GM23338 (cell line): ENCODE results near the gene BLVRA. TPM values are rescaled to one million over a fixed set of nuclear protein-coding genes. Genes with fewer than 3 reads are reported as not detected.
"Not testable (repeated sequence)": the region's sequence is repeated elsewhere in the genome, so short reads cannot be mapped to it uniquely, and the experiment has no call there.

Source experiments
- ATAC-seq: fragments of 200-7000 bp; cut with Tn5 transposase; 3 replicates; pipeline ENCODE4 v1.9.1; 2020
- DNase-seq: peaks from one replicate; pipeline ENCODE4 v3.0.0-alpha.2; 2015; ENCODE audit warnings: low spot score
- H2AFZ ChIP-seq: fragments of 200-600 bp; sonication (generic); 2 replicates; pipeline ENCODE4 v1.8.0; 2016; ENCODE audit warnings: antibody characterized with exemption, mild to moderate bottlenecking, moderate library complexity
- H3F3A ChIP-seq: fragments of 200-600 bp; sonication (generic); replicated peaks from 2 replicates; pipeline ENCODE4 v1.8.0; 2017; ENCODE audit warnings: antibody characterized with exemption, mixed run types, low read depth
- H3K27ac ChIP-seq: fragments of 200-600 bp; sonication (generic); 2 replicates; pipeline ENCODE4 v1.6.1; 2016; ENCODE audit warnings: low read depth
- H3K27me3 ChIP-seq: fragments of 200-600 bp; sonication (generic); 2 replicates; pipeline ENCODE4 v1.8.0; 2016; ENCODE audit warnings: mild to moderate bottlenecking, mixed run types, moderate library complexity; ENCODE audit not compliant: insufficient read depth
- H3K36me3 ChIP-seq: fragments of 200-600 bp; sonication (generic); 2 replicates; pipeline ENCODE4 v1.8.0; 2016; ENCODE audit warnings: mild to moderate bottlenecking; ENCODE audit not compliant: insufficient read depth
- H3K4me1 ChIP-seq: fragments of 200-600 bp; sonication (generic); 2 replicates; pipeline ENCODE4 v1.8.0; 2016; ENCODE audit warnings: mild to moderate bottlenecking, moderate library complexity; ENCODE audit not compliant: insufficient read depth
- H3K4me2 ChIP-seq: fragments of 200-600 bp; sonication (generic); 2 replicates; pipeline ENCODE4 v1.7.1; 2017; ENCODE audit warnings: mixed run types
- H3K4me3 ChIP-seq: fragments of 200-600 bp; sonication (generic); 2 replicates; pipeline ENCODE4 v1.6.1; 2016; ENCODE audit warnings: mixed run types
- H3K79me2 ChIP-seq: fragments of 200-600 bp; sonication (generic); replicated peaks from 2 replicates; pipeline ENCODE4 v1.8.0; 2017; ENCODE audit warnings: mild to moderate bottlenecking; ENCODE audit not compliant: insufficient read depth
- H3K9me2 ChIP-seq: fragments of 200-600 bp; sonication (generic); 2 replicates; pipeline ENCODE4 v1.8.0; 2017; ENCODE audit not compliant: insufficient read depth
- H4K20me1 ChIP-seq: fragments of 200-600 bp; sonication (generic); replicated peaks from 2 replicates; pipeline ENCODE4 v1.8.0; 2017; ENCODE audit warnings: mild to moderate bottlenecking; ENCODE audit not compliant: insufficient read depth
- H3K27ac Mint-ChIP-seq: 2 replicates; pipeline ENCODE4 v1.8.0; 2020; ENCODE audit warnings: inconsistent platforms, mild to moderate bottlenecking, moderate library complexity, mixed read lengths
- H3K27me3 Mint-ChIP-seq: 3 replicates; pipeline ENCODE4 v1.8.0; 2022; ENCODE audit warnings: low read depth, mild to moderate bottlenecking, moderate library complexity, mixed read lengths, inconsistent platforms; ENCODE audit not compliant: insufficient read depth, poor library complexity
- H3K36me3 Mint-ChIP-seq: 3 replicates; pipeline ENCODE4 v1.8.0; 2021; ENCODE audit warnings: low read depth, mild to moderate bottlenecking, inconsistent platforms, moderate library complexity, mixed read lengths
- H3K4me1 Mint-ChIP-seq: 3 replicates; pipeline ENCODE4 v1.8.0; 2020; ENCODE audit warnings: mild to moderate bottlenecking, inconsistent platforms, mixed read lengths
- H3K4me3 Mint-ChIP-seq: 3 replicates; pipeline ENCODE4 v1.8.0; 2021; ENCODE audit warnings: moderate library complexity, mild to moderate bottlenecking, inconsistent platforms, mixed read lengths
- H3K9me3 Mint-ChIP-seq: 3 replicates; pipeline ENCODE4 v1.8.0; 2020; ENCODE audit warnings: moderate library complexity, mild to moderate bottlenecking, inconsistent platforms, mixed read lengths
- EZH2 ChIP-seq: fragments of 200-600 bp; sonication (generic); IDR thresholded peaks from one replicate; pipeline ENCODE4 v1.8.0; 2017; ENCODE audit warnings: antibody characterized with exemption, mild to moderate bottlenecking, low read depth; ENCODE audit not compliant: unreplicated experiment
- STAT1 ChIP-seq: IDR thresholded peaks from one replicate; pipeline ENCODE4 v1.6.1; 2016; ENCODE audit warnings: antibody characterized with exemption; ENCODE audit not compliant: unreplicated experiment
- ZNF114 ChIP-seq: fragments of 250-450 bp; sonication (Bioruptor Pico); IDR thresholded peaks from 2 replicates; pipeline ENCODE4 v1.5.0; 2020; ENCODE audit warnings: mild to moderate bottlenecking, moderate library complexity
- ZNF331 ChIP-seq: fragments of 250-450 bp; sonication (Bioruptor Pico); IDR thresholded peaks from 2 replicates; pipeline ENCODE4 v1.5.0; 2020; ENCODE audit warnings: low read depth, mild to moderate bottlenecking, moderate library complexity
- polyA plus RNA-seq: library from polyadenylated mRNA; unstranded; fragments of >200 nt; fragmentation: Nextera tagmentation; extraction: Ambion mirVana; gene quantifications from 2 replicates; pipeline ENCODE4 v1.2.1, GENCODE V29; 2016
- total RNA-seq: library from RNA; depleted of rRNA; stranded (reverse); fragments of >200 nt; shearing (Covaris generic); gene quantifications from 2 replicates; pipeline ENCODE4 v1.2.3, GENCODE V29; 2014
- TF ChIP-seq, protein P1 (sequence below): IDR thresholded peaks from 2 replicates; pipeline ENCODE4 v1.6.1; 2016; ENCODE audit warnings: antibody characterized with exemption
- TF ChIP-seq, protein P2 (sequence below), 2 experiments: fragments of 200-600 bp in 1 of 2; sonication (generic) in 1 of 2; conservative IDR thresholded peaks; 2 replicates each; pipeline versions ENCODE4 v1.5.1 to v1.6.1; 2016 to 2017; ENCODE audit warnings: antibody characterized with exemption in 2 of 2, low read depth in 2 of 2, mild to moderate bottlenecking in 2 of 2, moderate library complexity in 1 of 2

BLVRA gene
- total and polyA plus RNA-seq, 2 experiments from 2014 or later: 17.0 to 46.5 TPM

DNA sequence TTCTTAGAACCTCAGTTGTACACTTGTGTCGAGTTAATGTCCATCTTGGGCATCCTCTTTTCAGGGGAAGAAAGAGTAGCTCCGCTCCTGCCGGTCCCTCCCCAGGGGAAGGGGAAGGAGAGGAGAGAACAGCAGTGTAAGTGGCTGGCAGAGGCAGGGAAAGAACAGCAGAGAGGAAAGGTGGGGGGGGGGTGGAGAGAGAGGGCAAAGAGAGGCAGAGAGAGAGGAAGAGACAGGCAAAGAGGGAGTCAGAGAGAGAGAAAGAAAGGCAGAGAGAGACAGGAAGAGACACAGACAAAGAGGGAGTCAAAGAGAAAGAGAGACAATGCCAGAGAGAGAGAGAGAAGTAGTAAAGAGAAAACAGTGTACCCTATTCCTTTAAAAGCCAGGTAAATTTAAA, 56.9 kb downstream of the BLVRA start (continued):
- TF ChIP-seq, protein P1, sequence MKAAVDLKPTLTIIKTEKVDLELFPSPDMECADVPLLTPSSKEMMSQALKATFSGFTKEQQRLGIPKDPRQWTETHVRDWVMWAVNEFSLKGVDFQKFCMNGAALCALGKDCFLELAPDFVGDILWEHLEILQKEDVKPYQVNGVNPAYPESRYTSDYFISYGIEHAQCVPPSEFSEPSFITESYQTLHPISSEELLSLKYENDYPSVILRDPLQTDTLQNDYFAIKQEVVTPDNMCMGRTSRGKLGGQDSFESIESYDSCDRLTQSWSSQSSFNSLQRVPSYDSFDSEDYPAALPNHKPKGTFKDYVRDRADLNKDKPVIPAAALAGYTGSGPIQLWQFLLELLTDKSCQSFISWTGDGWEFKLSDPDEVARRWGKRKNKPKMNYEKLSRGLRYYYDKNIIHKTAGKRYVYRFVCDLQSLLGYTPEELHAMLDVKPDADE: no peak
- TF ChIP-seq EZH2 (no peak), STAT1 (no peak), ZNF331 (CRISPR knock-in tag) (no peak), ZNF114 (no peak)
- TF ChIP-seq, protein P2, sequence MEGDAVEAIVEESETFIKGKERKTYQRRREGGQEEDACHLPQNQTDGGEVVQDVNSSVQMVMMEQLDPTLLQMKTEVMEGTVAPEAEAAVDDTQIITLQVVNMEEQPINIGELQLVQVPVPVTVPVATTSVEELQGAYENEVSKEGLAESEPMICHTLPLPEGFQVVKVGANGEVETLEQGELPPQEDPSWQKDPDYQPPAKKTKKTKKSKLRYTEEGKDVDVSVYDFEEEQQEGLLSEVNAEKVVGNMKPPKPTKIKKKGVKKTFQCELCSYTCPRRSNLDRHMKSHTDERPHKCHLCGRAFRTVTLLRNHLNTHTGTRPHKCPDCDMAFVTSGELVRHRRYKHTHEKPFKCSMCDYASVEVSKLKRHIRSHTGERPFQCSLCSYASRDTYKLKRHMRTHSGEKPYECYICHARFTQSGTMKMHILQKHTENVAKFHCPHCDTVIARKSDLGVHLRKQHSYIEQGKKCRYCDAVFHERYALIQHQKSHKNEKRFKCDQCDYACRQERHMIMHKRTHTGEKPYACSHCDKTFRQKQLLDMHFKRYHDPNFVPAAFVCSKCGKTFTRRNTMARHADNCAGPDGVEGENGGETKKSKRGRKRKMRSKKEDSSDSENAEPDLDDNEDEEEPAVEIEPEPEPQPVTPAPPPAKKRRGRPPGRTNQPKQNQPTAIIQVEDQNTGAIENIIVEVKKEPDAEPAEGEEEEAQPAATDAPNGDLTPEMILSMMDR (conservative IDR thresholded peaks at IDR 0.05; ENCODE audit: low read depth in 2 of 2): no peak

GRCh38 chr7:43816046-43816797, 57.7 kb downstream of the BLVRA start:
- H3K4me2 ChIP-seq, ATAC-seq, H3K4me3 Mint-ChIP-seq, H3K27ac ChIP-seq, H3K36me3 ChIP-seq, H2AFZ ChIP-seq, H3K79me2 ChIP-seq, H3K9me2 ChIP-seq, H4K20me1 ChIP-seq, H3K27me3 Mint-ChIP-seq, DNase-seq, H3K4me3 ChIP-seq, H3F3A ChIP-seq, H3K27me3 ChIP-seq, H3K27ac Mint-ChIP-seq: not testable (repeated sequence)
- Mint-ChIP-seq H3K4me1 (peaks cover 22% of the 10 kb centered on the region), H3K36me3 (peaks cover 15% of the 10 kb centered on the region; the same call in 2 of the 3 replicates), H3K9me3 (peaks cover 18% of the 10 kb centered on the region)
- peaks cover 17% of the 10 kb centered on the region for H3K4me1 ChIP-seq

- not testable (repeated sequence) for H3F3A ChIP-seq, DNase-seq, H3K79me2 ChIP-seq, H3K27me3 Mint-ChIP-seq, H3K27ac ChIP-seq, H3K36me3 ChIP-seq, H3K27me3 ChIP-seq, H3K4me3 ChIP-seq, ATAC-seq, H4K20me1 ChIP-seq, H3K4me2 ChIP-seq, H3K27ac Mint-ChIP-seq, H3K9me2 ChIP-seq, H3K4me3 Mint-ChIP-seq, H3K9me3 Mint-ChIP-seq, H3K36me3 Mint-ChIP-seq
- Histone ChIP-seq H3K4me1 (peaks cover 25% of the 10 kb centered on the region), H2AFZ (peak overlapping the region; percentile 86)
- peaks cover 23% of the 10 kb centered on the region for H3K4me1 Mint-ChIP-seq
Observed at GRCh38 chr7:43823425-43823824, 64.9 kb downstream of the BLVRA start.
